H1 (cell line): Measurements from ENCODE around the gene RAB7B. TPM values are rescaled to one million over a fixed set of nuclear protein-coding genes. Genes with fewer than 3 reads are reported as not detected.

Experiments used
- CBX5 ChIP-seq: fragments of 300-800, 300-1000 bp; sonication (generic); IDR thresholded peaks from 2 replicates; pipeline ENCODE4 v1.7.1; 2016; ENCODE audit warnings: antibody characterized with exemption, low read length, low read depth
- FOSL1 ChIP-seq: IDR thresholded peaks from 2 replicates; pipeline ENCODE4 v1.6.1; 2011; ENCODE audit warnings: mild to moderate bottlenecking, low read depth, low read length, moderate library complexity; ENCODE audit not compliant: insufficient read depth
- GTF2F1 ChIP-seq: IDR thresholded peaks from 2 replicates; pipeline ENCODE4 v1.6.1; 2012; ENCODE audit warnings: low read depth, low read length, improper control_type of control experiment, borderline replicate concordance
- JUND ChIP-seq: IDR thresholded peaks from 2 replicates; pipeline ENCODE4 v1.6.1; 2011; ENCODE audit warnings: mild to moderate bottlenecking, improper control_type of control experiment, low read length
- KDM5A ChIP-seq: fragments of 200-600 bp; IDR thresholded peaks from 2 replicates; pipeline ENCODE4 v1.7.1; 2012; ENCODE audit warnings: mild to moderate bottlenecking, low read length, inconsistent platforms, mixed read lengths
- MAFK ChIP-seq: IDR thresholded peaks from 2 replicates; pipeline ENCODE4 v1.6.1; 2012; ENCODE audit warnings: low read depth, mild to moderate bottlenecking, improper control_type of control experiment, low read length
- RAD21 ChIP-seq, 2 experiments: IDR thresholded peaks in 1 of 2; conservative IDR thresholded peaks in 1 of 2; 2 replicates each; pipeline ENCODE4 v1.6.1; 2011; ENCODE audit warnings: low read depth in 2 of 2, low read length in 2 of 2, improper control_type of control experiment in 1 of 2, inconsistent platforms in 1 of 2, mild to moderate bottlenecking in 1 of 2, moderate library complexity in 1 of 2
- SIRT6 ChIP-seq: IDR thresholded peaks from one replicate; pipeline ENCODE4 v1.7.1; 2012; ENCODE audit warnings: low read length, inconsistent platforms
- SRF ChIP-seq: IDR thresholded peaks from 2 replicates; pipeline ENCODE4 v1.6.1; 2011; ENCODE audit warnings: mild to moderate bottlenecking, low read depth, low read length, moderate library complexity
- TBP ChIP-seq: IDR thresholded peaks from 2 replicates; pipeline ENCODE4 v1.6.1; 2011; ENCODE audit warnings: low read depth, low read length, improper control_type of control experiment
- polyA plus RNA-seq, 7 experiments: library from polyadenylated mRNA; depleted of rRNA in 3 of 7; stranded (reverse) in 5 of 7; unstranded in 2 of 7; fragments of >200 nt in 5 of 7; fragments of 200-250 nt in 2 of 7; gene quantifications; 1 replicate in 5 of 7; 2 replicates in 1 of 7; 4 replicates in 1 of 7; pipeline versions ENCODE4 v1.2.1 to v1.2.3, GENCODE V29; 2011 to 2013; ENCODE audit warnings: missing spikeins in 2 of 7, mixed read lengths in 2 of 7
- total RNA-seq: library from RNA; stranded (reverse); fragmentation: NEBNext Ultra II Directional; extraction: Animal tissue kit (Norgen Biotek cat#: 25700); gene quantifications from 2 replicates; pipeline ENCODE4 v1.2.1, GENCODE V29; 2021
- TF ChIP-seq, protein P1 (sequence below): fragments of 300-600 bp; sonication (generic); IDR thresholded peaks from 2 replicates; pipeline ENCODE4 v1.7.1; 2012; ENCODE audit warnings: low read length, moderate library complexity, mild to moderate bottlenecking, inconsistent platforms; ENCODE audit not compliant: insufficient replicate concordance
- TF ChIP-seq, protein P2 (sequence below): IDR thresholded peaks from 2 replicates; pipeline ENCODE4 v1.6.1; 2011; ENCODE audit warnings: low read depth, mild to moderate bottlenecking, low read length; ENCODE audit not compliant: insufficient read depth

Gene RAB7B
- total and polyA plus RNA-seq, 2 of the 8 experiments (the other 6 are each of a cell fraction or from before 2014, with no cell fraction given) = 0.05 TPM; not detected in 1

- TF ChIP-seq, protein P1, sequence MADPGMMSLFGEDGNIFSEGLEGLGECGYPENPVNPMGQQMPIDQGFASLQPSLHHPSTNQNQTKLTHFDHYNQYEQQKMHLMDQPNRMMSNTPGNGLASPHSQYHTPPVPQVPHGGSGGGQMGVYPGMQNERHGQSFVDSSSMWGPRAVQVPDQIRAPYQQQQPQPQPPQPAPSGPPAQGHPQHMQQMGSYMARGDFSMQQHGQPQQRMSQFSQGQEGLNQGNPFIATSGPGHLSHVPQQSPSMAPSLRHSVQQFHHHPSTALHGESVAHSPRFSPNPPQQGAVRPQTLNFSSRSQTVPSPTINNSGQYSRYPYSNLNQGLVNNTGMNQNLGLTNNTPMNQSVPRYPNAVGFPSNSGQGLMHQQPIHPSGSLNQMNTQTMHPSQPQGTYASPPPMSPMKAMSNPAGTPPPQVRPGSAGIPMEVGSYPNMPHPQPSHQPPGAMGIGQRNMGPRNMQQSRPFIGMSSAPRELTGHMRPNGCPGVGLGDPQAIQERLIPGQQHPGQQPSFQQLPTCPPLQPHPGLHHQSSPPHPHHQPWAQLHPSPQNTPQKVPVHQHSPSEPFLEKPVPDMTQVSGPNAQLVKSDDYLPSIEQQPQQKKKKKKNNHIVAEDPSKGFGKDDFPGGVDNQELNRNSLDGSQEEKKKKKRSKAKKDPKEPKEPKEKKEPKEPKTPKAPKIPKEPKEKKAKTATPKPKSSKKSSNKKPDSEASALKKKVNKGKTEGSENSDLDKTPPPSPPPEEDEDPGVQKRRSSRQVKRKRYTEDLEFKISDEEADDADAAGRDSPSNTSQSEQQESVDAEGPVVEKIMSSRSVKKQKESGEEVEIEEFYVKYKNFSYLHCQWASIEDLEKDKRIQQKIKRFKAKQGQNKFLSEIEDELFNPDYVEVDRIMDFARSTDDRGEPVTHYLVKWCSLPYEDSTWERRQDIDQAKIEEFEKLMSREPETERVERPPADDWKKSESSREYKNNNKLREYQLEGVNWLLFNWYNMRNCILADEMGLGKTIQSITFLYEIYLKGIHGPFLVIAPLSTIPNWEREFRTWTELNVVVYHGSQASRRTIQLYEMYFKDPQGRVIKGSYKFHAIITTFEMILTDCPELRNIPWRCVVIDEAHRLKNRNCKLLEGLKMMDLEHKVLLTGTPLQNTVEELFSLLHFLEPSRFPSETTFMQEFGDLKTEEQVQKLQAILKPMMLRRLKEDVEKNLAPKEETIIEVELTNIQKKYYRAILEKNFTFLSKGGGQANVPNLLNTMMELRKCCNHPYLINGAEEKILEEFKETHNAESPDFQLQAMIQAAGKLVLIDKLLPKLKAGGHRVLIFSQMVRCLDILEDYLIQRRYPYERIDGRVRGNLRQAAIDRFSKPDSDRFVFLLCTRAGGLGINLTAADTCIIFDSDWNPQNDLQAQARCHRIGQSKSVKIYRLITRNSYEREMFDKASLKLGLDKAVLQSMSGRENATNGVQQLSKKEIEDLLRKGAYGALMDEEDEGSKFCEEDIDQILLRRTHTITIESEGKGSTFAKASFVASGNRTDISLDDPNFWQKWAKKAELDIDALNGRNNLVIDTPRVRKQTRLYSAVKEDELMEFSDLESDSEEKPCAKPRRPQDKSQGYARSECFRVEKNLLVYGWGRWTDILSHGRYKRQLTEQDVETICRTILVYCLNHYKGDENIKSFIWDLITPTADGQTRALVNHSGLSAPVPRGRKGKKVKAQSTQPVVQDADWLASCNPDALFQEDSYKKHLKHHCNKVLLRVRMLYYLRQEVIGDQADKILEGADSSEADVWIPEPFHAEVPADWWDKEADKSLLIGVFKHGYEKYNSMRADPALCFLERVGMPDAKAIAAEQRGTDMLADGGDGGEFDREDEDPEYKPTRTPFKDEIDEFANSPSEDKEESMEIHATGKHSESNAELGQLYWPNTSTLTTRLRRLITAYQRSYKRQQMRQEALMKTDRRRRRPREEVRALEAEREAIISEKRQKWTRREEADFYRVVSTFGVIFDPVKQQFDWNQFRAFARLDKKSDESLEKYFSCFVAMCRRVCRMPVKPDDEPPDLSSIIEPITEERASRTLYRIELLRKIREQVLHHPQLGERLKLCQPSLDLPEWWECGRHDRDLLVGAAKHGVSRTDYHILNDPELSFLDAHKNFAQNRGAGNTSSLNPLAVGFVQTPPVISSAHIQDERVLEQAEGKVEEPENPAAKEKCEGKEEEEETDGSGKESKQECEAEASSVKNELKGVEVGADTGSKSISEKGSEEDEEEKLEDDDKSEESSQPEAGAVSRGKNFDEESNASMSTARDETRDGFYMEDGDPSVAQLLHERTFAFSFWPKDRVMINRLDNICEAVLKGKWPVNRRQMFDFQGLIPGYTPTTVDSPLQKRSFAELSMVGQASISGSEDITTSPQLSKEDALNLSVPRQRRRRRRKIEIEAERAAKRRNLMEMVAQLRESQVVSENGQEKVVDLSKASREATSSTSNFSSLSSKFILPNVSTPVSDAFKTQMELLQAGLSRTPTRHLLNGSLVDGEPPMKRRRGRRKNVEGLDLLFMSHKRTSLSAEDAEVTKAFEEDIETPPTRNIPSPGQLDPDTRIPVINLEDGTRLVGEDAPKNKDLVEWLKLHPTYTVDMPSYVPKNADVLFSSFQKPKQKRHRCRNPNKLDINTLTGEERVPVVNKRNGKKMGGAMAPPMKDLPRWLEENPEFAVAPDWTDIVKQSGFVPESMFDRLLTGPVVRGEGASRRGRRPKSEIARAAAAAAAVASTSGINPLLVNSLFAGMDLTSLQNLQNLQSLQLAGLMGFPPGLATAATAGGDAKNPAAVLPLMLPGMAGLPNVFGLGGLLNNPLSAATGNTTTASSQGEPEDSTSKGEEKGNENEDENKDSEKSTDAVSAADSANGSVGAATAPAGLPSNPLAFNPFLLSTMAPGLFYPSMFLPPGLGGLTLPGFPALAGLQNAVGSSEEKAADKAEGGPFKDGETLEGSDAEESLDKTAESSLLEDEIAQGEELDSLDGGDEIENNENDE = no peak
- TF ChIP-seq SRF = no peak
- no peak for TF ChIP-seq KDM5A
- no peak for TF ChIP-seq FOSL1
- no peak for TF ChIP-seq CBX5
- no peak for TF ChIP-seq SIRT6
- no peak for TF ChIP-seq GTF2F1
- TF ChIP-seq, protein P2, sequence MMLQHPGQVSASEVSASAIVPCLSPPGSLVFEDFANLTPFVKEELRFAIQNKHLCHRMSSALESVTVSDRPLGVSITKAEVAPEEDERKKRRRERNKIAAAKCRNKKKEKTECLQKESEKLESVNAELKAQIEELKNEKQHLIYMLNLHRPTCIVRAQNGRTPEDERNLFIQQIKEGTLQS = no peak
- no peak for TF ChIP-seq JUND
- TF ChIP-seq MAFK = no peak
- no peak for TF ChIP-seq TBP
- TF ChIP-seq RAD21 (IDR thresholded peaks at IDR 0.05 in 1 of 2, conservative IDR thresholded peaks at IDR 0.05 in 1 of 2; ENCODE audit: low read depth in 2 of 2, low read length in 2 of 2) = no peak
Observed at GRCh38 chr1:206011057-206011456, 7.9 kb upstream of the RAB7B start (continued).
